Mammary epithelial cell (primary cell): ENCODE measurements around the gene MEGF6.

Experiments
- EZH2 ChIP-seq: IDR thresholded peaks from 2 replicates; pipeline ENCODE4 v1.6.1; 2012; ENCODE audit warnings: low read length, inconsistent platforms, borderline replicate concordance
- TF ChIP-seq, protein P1 (sequence below), 2 donors: IDR thresholded peaks in 1 of 2; conservative IDR thresholded peaks in 1 of 2; 2 replicates each; pipeline ENCODE4 v1.5.1; 2011 to 2012; ENCODE audit warnings: inconsistent platforms in 2 of 2, low read length in 2 of 2, mild to moderate bottlenecking in 2 of 2, control low read depth in 1 of 2, low read depth in 1 of 2; ENCODE audit not compliant: insufficient read depth in 1 of 2; ENCODE audit errors: extremely low read depth in 1 of 2

DNA sequence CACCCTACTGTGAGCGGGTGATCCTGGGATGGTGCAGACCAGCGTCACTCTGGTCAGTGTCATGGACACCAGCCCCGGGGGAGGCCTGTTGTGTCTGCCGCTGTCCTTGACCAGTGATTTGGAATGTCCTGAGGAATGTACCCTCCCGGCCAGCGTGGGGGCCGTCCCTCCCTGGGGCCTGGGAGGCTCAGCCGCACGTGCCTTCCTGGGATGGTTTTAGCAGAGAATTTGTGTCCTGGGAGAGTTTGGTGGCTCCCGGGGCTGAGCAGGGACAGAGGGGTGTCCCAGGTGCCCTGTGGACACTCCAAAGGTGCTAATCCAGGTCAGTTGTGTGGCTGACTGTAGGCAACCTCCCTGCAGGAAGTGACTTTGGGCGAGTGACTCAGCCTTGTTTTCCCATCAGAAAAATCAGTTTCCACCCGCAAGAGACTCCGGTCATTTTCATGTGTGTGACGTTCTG lies 150.6 kb downstream of the MEGF6 start:
- TF ChIP-seq, protein P1, sequence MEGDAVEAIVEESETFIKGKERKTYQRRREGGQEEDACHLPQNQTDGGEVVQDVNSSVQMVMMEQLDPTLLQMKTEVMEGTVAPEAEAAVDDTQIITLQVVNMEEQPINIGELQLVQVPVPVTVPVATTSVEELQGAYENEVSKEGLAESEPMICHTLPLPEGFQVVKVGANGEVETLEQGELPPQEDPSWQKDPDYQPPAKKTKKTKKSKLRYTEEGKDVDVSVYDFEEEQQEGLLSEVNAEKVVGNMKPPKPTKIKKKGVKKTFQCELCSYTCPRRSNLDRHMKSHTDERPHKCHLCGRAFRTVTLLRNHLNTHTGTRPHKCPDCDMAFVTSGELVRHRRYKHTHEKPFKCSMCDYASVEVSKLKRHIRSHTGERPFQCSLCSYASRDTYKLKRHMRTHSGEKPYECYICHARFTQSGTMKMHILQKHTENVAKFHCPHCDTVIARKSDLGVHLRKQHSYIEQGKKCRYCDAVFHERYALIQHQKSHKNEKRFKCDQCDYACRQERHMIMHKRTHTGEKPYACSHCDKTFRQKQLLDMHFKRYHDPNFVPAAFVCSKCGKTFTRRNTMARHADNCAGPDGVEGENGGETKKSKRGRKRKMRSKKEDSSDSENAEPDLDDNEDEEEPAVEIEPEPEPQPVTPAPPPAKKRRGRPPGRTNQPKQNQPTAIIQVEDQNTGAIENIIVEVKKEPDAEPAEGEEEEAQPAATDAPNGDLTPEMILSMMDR (conservative IDR thresholded peaks at IDR 0.05 in 1 of 2, IDR thresholded peaks at IDR 0.05 in 1 of 2; ENCODE audit: extremely low read depth in 1 of 2, insufficient read depth in 1 of 2, low read depth in 1 of 2, low read length in 2 of 2) = no peak
- no peak for TF ChIP-seq EZH2
